GM19463 (cell line): ENCODE results near the gene USP15.

Source experiments
- ATAC-seq: cut with Tn5 transposase; IDR thresholded peaks from one replicate; pipeline ENCODE4 v1.9.1; 2021; ENCODE audit warnings: mild to moderate bottlenecking, moderate library complexity; ENCODE audit not compliant: unreplicated experiment

The USP15 gene

DNA sequence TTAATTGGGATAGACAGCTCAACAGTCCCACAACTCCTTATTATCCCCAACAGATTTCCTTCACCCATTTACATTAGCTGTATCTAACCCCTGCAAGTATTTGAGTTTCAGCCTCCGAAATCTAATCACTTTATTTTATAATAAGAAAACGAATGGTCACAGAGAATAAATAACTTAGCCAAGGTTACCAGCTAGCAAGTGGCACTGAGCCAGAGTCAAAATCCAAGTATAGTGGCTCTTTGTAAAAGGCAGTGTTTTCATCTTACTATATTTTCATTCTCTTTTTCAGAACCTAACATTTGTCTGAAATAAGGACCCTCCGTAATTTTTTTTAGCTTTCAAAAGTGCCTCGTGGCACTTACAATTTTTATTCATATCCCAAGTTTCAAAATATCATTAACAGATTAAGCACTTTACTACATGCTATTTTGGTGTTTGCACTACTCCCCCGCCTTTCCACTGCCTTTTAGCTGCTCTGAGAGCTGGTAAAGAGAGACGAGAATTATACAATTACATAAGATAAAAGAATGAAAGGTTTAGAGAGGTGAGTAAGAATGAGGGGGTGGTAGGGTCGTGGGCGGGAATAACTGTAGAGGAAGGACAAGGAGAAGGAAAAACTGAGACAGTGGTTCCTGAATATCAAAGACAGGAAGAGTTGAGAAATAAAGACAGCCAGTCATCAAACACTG, 3.7 kb upstream of the USP15 start:
- no peak for ATAC-seq

DNA sequence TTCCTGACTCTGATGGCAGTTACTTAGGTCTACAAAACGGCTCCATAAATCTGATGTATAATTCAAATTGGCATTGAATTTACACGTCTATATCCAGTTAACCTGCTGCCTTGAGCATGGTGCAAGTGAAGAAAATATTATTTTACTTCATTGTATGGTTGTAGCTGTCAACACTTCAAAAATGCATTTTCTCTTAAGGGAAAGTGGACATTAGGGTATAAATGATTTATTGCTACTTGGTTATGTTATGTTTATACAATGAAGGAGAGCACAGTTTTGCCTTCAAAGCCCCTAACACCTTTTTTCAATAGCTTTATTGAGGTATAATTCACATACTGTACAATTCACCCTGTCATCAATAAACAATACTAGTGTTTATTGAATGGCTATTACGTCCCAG, 2.0 kb upstream of the USP15 start:
- no peak for ATAC-seq

DNA sequence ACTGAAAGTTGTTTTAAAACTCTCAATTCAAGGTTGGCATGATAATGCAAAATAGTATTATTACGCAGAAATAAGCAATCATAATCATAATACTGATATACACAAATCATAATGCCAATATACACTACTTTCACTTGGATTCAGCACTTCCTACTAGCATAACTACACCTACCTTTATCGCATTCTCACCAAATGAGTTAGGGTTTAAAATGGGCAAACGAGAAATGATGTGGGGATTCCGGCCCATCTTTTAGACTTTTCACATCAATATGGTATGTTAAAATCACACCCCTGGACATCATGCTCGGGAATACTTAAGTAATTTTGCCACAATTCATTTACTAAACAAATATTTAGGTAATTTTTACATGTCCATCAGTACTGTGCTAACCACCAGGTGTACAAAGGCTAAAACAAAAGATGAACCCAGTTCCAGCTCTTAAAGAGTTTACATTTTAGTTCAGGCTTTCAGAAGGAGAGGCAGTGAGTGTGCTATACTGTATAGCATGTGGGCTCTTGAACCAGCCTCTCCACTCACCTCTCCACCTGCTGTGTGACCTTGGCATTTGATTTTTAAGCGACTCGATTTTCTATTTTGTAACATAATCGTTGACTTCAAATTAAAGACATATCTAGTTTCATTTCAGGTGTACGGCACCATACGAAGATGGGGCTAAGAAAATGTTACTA, 1.1 kb upstream of the USP15 start:
- ATAC-seq: no peak

DNA sequence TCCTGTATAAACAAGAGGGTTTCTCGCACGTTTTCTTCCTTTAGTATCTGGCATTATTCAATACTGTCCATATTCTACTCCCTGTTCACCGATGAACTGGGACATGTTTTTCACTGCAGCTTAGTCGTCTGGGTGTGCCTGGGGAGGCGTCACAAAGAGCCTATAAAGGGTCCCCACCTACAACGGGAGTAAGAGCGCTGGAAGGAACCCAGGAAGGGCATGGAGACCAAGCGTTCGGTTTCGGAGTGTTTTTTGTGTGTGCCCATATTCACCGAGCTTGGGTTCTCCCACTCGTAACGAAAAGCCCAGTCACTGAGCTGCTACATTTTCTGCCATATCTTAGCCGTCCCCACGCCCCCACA, 592 bp upstream of the USP15 start:
- ATAC-seq: peak; percentile 8

DNA sequence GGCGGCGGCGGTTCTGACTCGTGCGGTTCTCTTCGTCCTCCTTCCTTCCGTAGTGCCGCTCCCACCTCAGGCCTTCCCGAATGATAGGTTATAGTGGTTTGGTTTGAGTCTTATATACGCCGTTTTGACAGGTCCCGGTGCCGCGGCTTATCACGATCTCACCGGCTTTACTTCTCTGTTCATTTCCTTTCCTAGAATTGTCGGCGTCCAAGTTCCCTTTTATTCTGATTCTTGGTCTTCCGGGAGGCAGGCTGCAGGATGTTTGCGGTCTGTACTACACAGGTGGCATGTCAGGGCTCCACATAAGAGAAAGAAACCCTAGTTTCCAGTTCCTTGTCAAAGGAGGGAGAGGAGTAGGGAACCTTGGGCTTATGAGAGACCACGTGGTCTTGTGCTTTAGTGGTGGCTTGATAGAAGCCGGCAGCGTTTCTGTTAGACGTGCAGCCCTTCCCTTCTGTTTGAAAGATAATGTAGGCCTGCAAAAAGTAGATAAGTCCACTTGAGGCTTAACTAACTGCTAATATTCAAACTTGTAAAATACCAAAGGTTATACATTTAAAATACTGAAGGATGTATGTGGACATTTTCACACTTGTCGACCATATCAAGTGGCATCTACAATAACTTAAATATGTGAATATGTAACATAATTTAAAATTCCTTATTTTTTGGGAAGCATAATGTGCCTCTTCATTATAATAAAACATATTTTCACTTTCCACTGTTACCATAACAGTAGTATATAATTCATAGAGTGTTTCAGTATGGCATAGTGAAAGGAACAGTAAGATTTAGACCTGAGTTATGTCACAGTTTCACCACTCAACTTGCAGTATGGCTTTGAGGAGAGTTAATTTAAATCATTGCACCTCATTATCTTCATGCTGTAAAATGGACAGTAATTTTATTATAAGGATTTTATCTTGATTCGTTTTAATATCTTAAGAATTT, 804 bp downstream of the USP15 start:
- ATAC-seq: peak; percentile 40

DNA sequence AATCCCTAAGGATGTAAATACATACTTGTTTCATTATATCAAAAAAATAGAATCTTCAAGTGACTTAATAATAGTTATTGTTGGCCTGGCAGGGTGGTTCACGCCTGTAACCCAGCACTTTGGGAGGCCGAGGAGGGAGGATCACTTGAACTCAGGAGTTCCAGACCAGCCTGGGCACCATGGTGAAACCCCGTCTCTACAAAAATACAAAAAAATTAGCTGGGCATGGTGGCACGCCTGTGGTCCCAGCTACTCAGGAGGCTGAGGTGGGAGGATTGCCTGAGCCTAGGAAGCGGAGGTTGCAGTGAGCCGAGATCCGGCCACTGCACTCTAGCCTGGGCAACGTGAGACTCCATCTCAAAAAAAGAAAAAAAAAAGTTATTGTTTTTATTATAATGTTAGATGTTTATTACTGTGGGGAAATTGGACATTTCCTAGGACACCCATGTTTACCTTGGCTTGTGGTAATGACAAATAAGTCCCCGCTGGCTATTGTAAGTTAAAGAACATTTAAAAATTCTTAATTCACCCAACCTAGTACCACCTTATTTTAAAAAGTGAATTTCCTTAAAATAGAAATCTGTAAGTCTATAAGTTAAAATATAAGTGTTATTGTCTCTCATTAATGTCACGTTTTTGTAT, 1.8 kb downstream of the USP15 start:
- ATAC-seq: no peak

DNA sequence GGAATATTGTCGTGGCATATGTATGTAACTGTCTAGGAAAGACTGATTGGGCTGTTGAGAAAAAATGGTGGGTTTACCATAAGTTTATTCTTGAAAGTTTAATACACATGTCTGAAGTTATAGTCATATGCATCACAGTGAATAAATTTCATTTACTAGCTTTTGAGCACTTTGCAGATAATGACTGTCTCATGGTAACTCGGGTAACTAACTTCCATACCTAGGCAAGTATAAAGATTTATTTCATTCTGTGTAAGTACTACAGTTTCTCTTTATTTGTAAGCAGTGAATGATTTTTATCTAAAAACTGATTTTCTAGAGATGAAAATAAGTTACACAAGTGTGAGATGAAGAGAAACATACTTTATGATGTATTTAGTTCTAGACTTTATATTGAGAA, 3.0 kb downstream of the USP15 start:
- no peak for ATAC-seq

DNA sequence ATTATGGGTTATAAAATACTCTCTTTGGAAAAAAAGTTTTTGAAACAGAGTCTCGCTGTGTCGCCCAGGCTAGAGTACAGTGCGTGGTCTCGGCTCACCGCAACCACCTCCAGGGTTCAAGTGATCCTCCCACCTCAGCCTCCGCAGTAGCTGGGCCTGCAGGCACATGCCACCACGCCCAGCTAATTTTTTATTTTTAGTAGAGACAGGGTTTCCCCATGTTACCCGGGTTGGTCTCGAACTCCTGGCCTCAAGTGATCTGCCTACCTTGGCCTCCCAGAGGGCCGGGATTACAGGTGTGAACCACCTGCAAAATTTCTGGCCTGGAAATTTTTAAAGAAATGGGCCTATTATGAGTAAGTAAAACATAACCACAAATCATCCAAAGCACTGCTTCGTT, 3.8 kb downstream of the USP15 start:
- no peak for ATAC-seq

DNA sequence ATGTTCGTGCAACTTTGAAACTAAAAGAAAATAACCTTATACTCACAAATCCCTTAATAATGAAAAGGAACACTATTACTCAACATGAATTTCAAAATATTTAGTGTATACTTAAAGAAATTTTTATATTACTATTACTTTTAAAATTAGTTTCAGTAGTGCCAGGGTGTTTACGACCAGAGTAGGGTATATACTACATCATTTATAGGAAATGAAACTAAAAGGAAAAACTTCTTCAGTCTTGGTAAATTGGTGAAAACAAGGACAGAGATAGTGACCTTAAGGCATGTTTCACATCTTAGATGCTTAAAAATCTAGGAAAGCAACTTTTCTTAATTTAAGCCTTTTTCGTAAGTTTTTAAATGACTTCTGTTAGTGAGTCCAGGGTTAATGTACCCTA, 4.5 kb downstream of the USP15 start:
- ATAC-seq: no peak

DNA sequence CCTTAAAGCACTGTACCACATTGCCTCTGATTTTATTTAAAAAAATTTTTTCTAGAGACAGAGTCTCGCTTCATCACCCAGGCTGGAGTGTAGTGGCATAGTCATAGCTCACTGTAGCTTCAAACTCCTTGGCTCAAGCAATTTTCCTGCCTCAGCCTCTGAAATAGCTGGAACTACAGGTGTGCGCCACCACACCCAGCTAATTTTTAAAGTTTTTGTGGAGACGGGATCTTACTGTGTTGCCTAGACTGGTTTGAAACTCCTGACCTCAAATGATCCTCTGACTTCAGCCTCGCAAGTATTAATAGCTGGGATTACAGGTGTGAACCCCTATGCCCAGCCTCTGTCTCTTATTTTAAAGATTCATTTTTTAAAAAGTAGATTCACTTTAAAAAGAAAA, 5.3 kb downstream of the USP15 start:
- no peak for ATAC-seq

DNA sequence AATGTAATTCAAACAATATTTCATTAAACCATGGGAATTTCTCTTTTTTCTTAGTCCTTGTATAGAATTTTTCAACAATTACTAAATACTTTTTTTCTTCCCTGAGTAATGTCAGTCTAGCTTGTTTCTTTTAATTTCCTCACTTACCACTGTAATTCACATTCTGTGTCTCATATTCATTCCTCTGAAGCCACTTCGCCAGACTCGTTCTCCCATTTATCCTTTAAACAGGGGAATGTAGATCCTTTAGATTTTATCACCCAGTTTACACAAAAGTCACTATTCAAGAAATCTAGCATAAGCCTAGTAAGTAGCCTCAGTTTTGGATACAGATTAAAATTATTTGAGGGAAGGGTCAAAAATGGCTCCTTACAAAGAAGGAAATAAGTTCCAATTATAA, 6.8 kb downstream of the USP15 start:
- ATAC-seq: no peak

DNA sequence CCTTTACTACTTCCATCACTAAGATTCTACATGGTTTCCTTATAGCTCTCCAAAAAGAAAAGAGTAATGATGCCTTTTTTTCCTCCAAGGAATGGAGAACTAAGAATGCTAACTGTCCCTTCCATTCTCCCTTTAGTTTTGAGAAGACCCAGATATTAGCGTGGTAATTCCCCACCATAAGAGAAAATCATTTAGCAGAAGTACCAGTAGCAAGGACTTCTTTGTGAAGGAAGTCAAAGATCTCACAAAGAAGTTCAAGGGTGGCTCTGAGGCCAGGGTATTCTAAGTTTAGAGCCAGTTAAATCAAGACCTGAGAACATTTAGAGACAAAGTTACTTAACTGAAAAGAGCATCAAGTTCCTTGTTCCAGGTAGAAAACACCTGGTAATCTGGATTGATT, 7.3 kb downstream of the USP15 start:
- ATAC-seq: peak; percentile 45

DNA sequence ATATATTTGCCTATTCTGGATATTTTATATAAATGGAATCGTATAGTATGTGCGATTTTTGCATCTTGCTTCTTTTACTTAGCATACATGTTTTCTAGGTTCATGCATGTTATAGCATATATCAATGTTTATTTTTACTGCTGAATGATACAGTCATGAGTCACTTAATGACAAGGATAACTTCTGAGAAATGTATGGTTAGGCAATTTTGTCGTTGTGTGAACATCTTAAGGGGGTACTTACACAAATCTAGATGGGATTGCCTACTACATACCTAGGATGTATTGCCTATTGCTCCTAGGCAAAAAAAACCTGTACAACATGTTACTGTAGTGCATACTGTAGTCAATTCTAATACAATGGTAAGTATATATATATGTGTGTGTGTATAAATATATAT, 8.8 kb downstream of the USP15 start:
- no peak for ATAC-seq

DNA sequence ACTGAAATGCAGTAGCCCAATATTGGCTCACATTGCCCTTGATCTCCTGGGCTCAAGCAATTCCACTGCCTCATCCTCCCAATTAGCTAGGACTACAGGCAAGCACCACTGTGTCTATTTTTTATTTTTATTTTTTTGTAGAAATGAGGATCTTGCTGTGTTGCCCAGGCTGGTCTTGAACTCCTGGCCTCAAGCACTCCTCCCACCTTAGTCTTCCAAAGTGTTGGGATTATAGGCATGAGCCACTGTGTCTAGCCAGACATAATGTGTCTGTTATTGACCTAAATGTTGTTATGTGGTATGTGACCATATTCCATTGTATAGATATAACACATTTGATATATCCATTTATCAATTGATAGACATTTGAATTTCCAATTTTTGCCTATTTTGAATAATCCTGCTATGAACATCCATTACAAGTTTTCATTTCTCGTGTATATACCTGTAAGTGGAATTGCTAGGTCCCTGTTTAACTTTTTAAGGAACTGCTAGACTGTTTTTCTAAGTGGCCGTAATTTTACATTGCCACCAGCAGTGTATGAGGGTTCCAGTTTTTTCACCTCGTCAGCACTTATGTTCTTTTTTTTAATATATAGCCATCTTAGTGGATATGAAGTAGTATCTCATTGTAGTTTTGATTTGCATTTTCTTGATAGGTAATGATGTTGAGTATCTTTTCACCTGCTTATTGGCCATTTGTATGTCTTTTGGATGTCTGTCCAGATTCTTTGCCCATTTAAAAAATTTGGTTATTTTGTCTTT, 9.4 kb downstream of the USP15 start:
- no peak for ATAC-seq

DNA sequence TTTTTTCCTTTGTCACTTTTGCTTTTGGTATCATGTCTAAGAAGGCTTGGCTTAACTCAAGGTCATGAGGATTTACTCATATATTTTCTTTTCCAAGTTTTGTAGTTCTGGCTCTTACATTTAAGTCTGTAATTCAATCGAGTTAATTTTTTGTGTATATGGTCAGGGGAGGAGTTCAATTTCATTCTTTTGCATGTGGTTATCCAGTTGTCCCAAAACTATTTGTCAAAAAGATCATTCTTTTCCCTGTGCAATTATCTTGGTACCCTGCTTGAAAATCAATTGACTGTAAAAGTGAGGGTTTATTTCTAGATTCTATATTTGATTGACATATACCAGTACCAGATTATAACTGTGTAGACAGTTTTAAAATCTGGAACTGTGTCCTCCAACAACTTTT, 10.2 kb downstream of the USP15 start:
- ATAC-seq: no peak

DNA sequence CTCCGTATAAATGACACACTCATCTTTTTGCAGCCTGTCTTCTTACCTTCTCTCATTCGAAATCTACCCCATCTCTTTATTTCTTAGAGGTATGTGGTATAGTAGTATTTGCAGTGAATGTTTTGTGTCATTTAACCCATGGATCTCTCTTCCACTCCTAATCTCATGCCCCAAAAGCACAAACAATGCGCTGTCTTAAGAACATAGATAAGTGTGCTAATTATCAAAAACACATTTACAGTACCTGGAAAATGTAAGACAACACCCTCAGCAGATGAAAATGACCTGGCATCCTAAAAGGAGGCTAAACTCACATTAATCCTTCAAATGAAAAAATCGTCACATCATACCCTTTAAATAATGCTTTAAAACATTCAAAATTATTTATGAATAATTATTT, 10.7 kb downstream of the USP15 start:
- no peak for ATAC-seq

DNA sequence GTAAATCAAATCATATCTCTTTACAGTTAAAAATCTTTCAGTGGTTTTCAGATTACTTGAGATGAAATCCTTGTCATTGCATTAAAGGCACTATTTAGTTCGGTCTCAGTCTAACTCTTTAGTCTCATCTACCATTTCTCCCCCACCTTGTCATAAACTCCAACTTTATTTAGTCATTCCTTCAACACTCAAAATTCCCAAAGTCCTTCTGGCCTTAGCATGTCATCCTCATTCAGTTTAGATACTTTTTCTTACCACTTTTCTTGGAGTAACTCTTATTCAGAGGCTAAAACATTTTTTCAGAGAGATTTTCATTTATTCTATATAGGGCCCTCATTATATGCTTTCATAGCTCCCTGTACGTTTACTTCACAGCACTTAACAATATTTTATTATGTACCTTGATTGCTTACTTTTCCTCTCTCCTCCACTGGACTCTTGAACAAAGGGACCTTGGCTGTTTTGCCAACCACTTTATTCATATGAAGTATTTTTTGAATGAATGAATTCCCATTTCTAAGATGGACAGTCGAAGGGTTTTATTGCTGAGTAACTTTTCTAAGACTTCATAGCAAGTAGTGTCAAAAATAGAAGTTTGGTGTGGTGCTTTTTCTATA, 12.8 kb downstream of the USP15 start:
- ATAC-seq: no peak

DNA sequence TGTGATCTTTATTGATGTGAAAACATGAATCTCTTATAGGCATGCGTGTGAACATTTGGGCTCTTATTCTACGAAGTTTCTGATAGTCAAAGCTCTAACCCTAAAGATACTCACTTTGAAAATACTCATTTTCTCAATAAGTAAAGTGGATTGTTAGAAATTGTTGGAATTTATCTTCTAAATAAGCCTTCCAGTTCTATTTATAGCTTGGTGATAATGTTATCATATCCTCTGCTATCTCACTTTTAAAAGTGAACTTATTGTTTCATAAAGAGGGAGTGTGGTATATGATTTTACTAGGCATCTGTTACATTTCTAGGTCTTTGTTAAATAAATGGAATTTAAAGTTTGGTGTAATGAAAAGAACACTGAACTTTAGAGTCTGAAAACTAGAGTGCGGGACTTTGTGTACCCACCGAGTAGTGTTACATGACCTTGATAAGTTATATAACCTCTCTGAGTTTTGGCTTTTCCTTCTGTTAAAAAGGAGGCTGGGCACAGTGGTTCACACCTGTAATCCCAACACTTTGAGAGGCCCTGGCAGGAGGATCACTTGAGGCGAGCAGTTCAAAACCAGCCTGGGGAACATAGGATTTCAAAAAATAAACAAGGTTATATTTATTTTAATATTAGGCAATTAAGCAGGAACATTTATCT, 13.6 kb downstream of the USP15 start:
- ATAC-seq: no peak

DNA sequence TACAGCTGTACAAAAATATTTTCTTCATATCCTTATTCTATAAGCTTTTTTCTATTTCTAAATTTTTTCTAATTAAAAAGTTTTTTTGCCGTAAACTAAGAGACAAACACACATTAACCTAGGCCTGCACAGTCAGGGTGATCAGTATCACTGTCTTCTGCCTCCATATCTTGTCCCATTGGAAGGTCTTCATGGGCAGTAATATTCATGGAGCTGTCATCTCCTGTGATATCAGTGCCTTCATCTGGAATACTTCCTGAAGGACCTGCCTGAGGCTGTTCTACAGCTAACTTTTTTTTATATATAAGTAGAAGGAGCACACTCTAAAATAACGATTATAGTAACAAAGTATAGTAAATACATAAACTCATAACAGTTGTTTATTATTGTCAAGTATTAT, 17.8 kb downstream of the USP15 start:
- ATAC-seq: no peak

DNA sequence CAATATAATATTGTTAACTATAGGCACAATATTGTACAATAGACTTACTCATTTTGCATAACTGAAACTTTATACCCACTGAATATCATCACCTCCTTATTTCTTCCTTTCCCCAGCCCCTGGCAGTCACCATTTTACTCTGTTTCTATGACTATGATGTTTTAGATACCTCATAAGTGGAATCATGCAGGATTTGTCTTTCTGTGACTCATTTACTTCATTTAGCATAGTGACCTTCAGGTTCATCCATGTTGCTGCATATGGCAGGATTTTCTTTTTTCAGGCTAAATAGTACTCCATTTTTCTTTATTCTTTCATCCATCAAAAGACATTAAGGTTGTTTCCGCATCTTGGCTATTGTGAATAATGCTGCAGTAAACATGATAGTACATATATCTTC, 18.9 kb downstream of the USP15 start:
- ATAC-seq: no peak
